GM12878 (cell line): ENCODE results near the gene SRRM5.

Experiments
- EGR1 ChIP-seq, 2 experiments: IDR thresholded peaks; 1 replicate in 1 of 2; 2 replicates in 1 of 2; pipeline ENCODE4 v1.6.1; 2011 to 2012; ENCODE audit warnings: low read depth in 2 of 2, low read length in 2 of 2, borderline replicate concordance in 1 of 2, mild to moderate bottlenecking in 1 of 2, moderate library complexity in 1 of 2
- EZH2 ChIP-seq: IDR thresholded peaks from 2 replicates; pipeline ENCODE4 v1.6.1; 2012; ENCODE audit warnings: low read depth, mild to moderate bottlenecking, control low read depth, inconsistent platforms, low read length, borderline replicate concordance; ENCODE audit not compliant: control insufficient read depth
- HCFC1 ChIP-seq: fragments of 150-350 bp; IDR thresholded peaks from 2 replicates; pipeline ENCODE4 v1.6.1; 2014; ENCODE audit warnings: low read length
- KAT2A ChIP-seq: conservative IDR thresholded peaks from 2 replicates; pipeline ENCODE4 v1.6.1; 2011; ENCODE audit warnings: low read depth, low read length; ENCODE audit not compliant: control insufficient read depth
- NFYB ChIP-seq: IDR thresholded peaks from 2 replicates; pipeline ENCODE4 v1.6.1; 2011; ENCODE audit warnings: low read depth, mild to moderate bottlenecking, low read length, improper control_type of control experiment, moderate library complexity; ENCODE audit not compliant: insufficient read depth
- SIN3A ChIP-seq: IDR thresholded peaks from 2 replicates; pipeline ENCODE4 v1.6.1; 2012; ENCODE audit warnings: low read depth, low read length, improper control_type of control experiment
- WRNIP1 ChIP-seq: IDR thresholded peaks from 2 replicates; pipeline ENCODE4 v1.6.1; 2011; ENCODE audit warnings: low read depth, low read length, improper control_type of control experiment, borderline replicate concordance
- TF ChIP-seq, protein P1 (sequence below), 3 experiments: IDR thresholded peaks in 2 of 3; conservative IDR thresholded peaks in 1 of 3; 2 replicates each; pipeline ENCODE4 v1.5.1; 2011; ENCODE audit warnings: low read depth in 3 of 3, low read length in 3 of 3, mild to moderate bottlenecking in 3 of 3, control low read depth in 2 of 3, moderate library complexity in 2 of 3, inconsistent platforms in 1 of 3, mixed read lengths in 1 of 3; ENCODE audit not compliant: control insufficient read depth in 2 of 3, insufficient read depth in 1 of 3; ENCODE audit errors: extremely low read depth in 1 of 3
- TF ChIP-seq, protein P2 (sequence below): IDR thresholded peaks from 2 replicates; pipeline ENCODE4 v1.6.1; 2012; ENCODE audit warnings: mild to moderate bottlenecking, low read depth, low read length
- TF ChIP-seq, protein P3 (sequence below): fragments of 450-650 bp; IDR thresholded peaks from 2 replicates; pipeline ENCODE4 v1.6.1; 2016; ENCODE audit warnings: mild to moderate bottlenecking

DNA sequence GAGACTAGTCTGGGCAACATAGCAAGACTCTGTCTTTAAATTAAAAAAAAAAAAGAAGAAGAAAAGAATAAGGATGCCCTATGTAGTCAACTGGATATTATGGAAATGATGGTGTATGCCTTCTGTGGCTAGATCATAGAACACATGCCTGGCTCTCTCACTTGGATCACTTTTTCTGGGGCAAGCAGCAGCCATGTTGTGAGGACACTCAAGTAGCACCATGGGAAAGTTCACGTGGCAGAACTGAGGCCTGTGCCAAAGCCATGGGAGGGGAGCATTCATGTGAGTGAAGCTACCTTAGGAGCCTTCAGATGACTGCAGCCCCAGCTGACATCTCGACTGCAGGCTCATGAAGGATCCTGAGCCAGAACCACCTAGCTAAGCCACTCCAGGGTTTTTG, 46.1 kb downstream of the SRRM5 start:
- no peak for TF ChIP-seq HCFC1
- no peak for TF ChIP-seq SIN3A
- TF ChIP-seq, protein P1, sequence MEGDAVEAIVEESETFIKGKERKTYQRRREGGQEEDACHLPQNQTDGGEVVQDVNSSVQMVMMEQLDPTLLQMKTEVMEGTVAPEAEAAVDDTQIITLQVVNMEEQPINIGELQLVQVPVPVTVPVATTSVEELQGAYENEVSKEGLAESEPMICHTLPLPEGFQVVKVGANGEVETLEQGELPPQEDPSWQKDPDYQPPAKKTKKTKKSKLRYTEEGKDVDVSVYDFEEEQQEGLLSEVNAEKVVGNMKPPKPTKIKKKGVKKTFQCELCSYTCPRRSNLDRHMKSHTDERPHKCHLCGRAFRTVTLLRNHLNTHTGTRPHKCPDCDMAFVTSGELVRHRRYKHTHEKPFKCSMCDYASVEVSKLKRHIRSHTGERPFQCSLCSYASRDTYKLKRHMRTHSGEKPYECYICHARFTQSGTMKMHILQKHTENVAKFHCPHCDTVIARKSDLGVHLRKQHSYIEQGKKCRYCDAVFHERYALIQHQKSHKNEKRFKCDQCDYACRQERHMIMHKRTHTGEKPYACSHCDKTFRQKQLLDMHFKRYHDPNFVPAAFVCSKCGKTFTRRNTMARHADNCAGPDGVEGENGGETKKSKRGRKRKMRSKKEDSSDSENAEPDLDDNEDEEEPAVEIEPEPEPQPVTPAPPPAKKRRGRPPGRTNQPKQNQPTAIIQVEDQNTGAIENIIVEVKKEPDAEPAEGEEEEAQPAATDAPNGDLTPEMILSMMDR (IDR thresholded peaks at IDR 0.05 in 2 of 3, conservative IDR thresholded peaks at IDR 0.05 in 1 of 3; ENCODE audit: control insufficient read depth in 2 of 3, extremely low read depth in 1 of 3, insufficient read depth in 1 of 3, low read depth in 3 of 3, low read length in 3 of 3) = no peak
- no peak for TF ChIP-seq NFYB
- TF ChIP-seq WRNIP1 = no peak
- TF ChIP-seq EGR1 (IDR thresholded peaks at IDR 0.05; ENCODE audit: borderline replicate concordance in 1 of 2, low read depth in 2 of 2, low read length in 2 of 2) = no peak
- no peak for TF ChIP-seq KAT2A
- TF ChIP-seq, protein P2, sequence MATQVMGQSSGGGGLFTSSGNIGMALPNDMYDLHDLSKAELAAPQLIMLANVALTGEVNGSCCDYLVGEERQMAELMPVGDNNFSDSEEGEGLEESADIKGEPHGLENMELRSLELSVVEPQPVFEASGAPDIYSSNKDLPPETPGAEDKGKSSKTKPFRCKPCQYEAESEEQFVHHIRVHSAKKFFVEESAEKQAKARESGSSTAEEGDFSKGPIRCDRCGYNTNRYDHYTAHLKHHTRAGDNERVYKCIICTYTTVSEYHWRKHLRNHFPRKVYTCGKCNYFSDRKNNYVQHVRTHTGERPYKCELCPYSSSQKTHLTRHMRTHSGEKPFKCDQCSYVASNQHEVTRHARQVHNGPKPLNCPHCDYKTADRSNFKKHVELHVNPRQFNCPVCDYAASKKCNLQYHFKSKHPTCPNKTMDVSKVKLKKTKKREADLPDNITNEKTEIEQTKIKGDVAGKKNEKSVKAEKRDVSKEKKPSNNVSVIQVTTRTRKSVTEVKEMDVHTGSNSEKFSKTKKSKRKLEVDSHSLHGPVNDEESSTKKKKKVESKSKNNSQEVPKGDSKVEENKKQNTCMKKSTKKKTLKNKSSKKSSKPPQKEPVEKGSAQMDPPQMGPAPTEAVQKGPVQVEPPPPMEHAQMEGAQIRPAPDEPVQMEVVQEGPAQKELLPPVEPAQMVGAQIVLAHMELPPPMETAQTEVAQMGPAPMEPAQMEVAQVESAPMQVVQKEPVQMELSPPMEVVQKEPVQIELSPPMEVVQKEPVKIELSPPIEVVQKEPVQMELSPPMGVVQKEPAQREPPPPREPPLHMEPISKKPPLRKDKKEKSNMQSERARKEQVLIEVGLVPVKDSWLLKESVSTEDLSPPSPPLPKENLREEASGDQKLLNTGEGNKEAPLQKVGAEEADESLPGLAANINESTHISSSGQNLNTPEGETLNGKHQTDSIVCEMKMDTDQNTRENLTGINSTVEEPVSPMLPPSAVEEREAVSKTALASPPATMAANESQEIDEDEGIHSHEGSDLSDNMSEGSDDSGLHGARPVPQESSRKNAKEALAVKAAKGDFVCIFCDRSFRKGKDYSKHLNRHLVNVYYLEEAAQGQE = no peak
- TF ChIP-seq, protein P3, sequence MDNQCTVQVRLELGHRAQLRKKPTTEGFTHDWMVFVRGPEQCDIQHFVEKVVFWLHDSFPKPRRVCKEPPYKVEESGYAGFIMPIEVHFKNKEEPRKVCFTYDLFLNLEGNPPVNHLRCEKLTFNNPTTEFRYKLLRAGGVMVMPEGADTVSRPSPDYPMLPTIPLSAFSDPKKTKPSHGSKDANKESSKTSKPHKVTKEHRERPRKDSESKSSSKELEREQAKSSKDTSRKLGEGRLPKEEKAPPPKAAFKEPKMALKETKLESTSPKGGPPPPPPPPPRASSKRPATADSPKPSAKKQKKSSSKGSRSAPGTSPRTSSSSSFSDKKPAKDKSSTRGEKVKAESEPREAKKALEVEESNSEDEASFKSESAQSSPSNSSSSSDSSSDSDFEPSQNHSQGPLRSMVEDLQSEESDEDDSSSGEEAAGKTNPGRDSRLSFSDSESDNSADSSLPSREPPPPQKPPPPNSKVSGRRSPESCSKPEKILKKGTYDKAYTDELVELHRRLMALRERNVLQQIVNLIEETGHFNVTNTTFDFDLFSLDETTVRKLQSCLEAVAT = no peak
- no peak for TF ChIP-seq EZH2
